Left renal pelvis (tissue), 4 donors: Measurements from ENCODE around the gene SIK3. TPM values are rescaled to one million over a fixed set of nuclear protein-coding genes. Genes with fewer than 3 reads are reported as not detected.
"Not testable (repeated sequence)": the region's sequence is repeated elsewhere in the genome, so short reads cannot be mapped to it uniquely, and the experiment has no call there.

ENCODE experiments used
- DNase-seq, 4 donors: peaks; one replicate each; pipeline ENCODE4 v3.0.0-alpha.2; 2013; ENCODE audit warnings: low read depth in 4 of 4, low spot score in 3 of 4
- polyA plus RNA-seq, 4 donors: library from polyadenylated mRNA; unstranded; fragments of 120-200 nt; gene quantifications; one replicate each; pipeline ENCODE4 v1.2.1, GENCODE V29; 2013; ENCODE audit not compliant: insufficient read length in 4 of 4

The SIK3 gene
- polyA plus RNA-seq = 10 to 100 TPM; 23.0 to 44.9 (median 33.6) TPM

DNA sequence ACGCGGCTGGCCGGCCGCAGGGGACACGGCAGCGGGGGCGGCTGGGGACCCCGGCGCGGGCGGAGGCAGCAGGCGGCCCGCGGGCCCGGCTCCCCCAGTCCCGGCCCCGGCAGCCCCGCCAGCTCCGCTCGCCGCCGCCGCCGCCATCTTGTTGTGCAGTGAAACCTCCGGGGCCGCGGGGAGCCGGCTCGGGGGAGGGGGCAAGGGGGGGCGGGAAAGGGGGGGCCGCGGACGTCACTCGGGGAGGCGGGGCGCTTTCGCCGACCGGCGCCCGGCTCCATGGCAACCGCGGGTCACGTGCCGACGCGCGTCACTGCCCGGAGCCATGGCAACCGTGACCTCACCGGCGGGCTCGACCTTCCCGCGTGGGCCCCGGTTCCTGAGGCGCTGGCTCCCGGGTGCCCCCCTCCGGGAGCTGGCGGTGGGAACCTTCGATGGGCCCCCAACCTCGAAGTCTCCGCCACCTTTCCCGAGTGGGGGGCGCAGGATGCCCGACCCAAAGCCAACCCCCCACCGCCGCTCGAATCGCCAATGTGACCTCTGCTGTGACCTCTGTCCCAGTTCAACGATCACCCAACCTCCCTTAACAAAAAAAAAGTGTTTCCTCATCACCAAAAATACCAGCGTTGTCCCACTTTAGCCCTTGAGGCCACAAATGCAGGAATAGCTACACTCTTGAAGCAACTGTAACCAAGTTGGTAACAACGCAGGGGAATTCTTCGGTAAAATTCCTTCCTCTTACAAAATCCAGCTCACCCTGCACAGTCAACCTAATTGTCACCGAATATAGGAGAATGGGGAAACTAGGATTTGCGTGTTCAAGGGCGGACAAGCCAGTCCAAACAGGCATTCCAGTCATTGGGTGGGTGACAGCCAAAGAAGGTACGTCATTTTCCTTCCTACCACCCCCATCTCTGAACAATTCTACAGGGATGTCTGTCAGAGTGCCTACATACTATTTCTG is at the start of gene SIK3:
Gene SIK3 (minus strand): TSS at position 160 of the 964 bp plus-strand sequence. CDS start 13 bp downstream, at position 147.
- peak in 3 of 4 donors; percentile 74 to 83 (median 80) for DNase-seq

- DNase-seq = no peak
These were observed 48.3 kb upstream of the SIK3 start for GRCh38 chr11:117146521-117146920.

DNA sequence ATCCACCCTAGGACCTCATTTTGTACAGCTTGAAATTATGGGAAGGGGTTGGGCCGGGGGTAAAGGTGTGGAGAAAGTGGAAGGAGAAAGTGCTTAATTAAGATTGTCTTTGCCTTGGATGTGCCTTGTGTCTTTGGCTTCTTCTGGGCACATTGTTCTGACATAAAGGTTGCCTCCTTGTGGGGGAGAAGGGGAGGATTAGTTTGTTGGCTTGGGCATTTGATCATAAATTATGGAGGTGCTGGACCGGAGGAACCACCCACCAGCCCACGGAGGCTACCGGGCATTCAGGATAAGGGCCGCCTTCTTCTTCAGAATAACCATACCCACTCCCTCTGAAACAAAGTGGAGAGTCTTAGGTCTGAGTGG is 47.1 kb upstream of the SIK3 start:
- DNase-seq = peak in 2 of 4 donors; percentile 25 to 27

GRCh38 chr11:117144477-117145392 is 46.5 kb upstream of the SIK3 start:
- peak in 2 of 4 donors; percentile 16 to 20 for DNase-seq

DNA sequence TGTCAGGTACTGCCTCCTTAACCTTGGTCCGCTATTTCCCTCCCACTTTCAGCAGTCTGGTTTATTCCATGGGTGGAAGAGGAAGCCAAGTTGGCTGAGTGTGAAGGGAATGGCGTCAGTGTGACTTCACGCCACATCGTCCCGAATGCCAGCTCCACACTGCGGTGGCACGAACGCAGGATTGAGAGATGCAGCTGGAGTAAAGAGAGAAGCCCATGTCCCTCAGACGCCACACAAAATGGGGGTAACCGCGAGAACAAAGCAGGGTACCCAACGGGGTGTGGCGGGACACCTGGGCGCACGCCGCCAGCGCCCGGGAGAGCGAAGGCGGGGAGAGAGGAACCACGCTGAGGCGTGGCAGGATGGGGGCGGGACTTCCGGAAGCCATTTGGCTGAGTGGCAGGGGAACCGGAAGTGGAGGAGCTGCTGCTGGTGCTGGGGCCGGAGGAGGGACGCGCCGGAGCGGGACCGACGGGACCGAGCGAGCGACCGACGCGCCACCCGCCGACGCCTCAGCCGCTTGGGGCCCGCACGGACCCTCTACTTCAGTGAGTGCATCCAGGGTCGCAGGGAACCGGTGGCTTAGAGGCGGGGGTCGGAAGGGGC is 45.7 kb upstream of the SIK3 start, which contains the start of gene PAFAH1B2:
Gene PAFAH1B2 (plus strand): TSS at position 417 of the 606 bp plus-strand sequence. CDS start 8,161 bp downstream, outside the sequence.
- peak; percentile 87 to 89 (median 88) for DNase-seq

- peak in 3 of 4 donors; percentile 20 to 25 (median 24) for DNase-seq
These were observed 45.2 kb upstream of the SIK3 start for GRCh38 chr11:117143390-117143789.

- not testable (repeated sequence) for DNase-seq
These were observed 39.2 kb upstream of the SIK3 start for GRCh38 chr11:117137223-117138086.

- DNase-seq = not testable (repeated sequence)
These were observed 36.8 kb upstream of the SIK3 start for GRCh38 chr11:117134979-117135378.

DNA sequence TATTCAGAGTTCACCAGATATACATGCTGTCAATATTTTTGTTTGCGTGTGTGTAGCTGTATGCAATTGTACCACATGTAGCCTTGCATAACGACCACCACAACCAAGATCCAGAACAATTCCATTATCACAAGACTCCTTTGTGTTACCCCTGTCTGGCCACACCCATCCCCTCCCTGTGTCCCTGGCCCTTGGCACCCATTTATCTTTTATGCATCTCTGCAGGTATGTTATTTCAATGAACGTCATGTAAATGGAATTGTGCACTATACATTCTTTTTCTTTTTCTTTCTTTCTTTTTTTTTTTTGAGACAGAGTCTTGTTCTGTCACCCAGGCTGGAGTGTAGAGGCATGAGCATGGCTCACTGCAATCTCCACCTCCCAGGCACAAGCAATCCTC is 36.2 kb upstream of the SIK3 start:
- no peak for DNase-seq

GRCh38 chr11:117130879-117131278 is 32.7 kb upstream of the SIK3 start:
- no peak for DNase-seq

- not testable (repeated sequence) for DNase-seq
These were observed 32.2 kb upstream of the SIK3 start for GRCh38 chr11:117130396-117130795.

- DNase-seq = no peak
These were observed 30.1 kb upstream of the SIK3 start for GRCh38 chr11:117128289-117128688.

- DNase-seq = no peak
These were observed 29.1 kb upstream of the SIK3 start for GRCh38 chr11:117127171-117127901.

DNA sequence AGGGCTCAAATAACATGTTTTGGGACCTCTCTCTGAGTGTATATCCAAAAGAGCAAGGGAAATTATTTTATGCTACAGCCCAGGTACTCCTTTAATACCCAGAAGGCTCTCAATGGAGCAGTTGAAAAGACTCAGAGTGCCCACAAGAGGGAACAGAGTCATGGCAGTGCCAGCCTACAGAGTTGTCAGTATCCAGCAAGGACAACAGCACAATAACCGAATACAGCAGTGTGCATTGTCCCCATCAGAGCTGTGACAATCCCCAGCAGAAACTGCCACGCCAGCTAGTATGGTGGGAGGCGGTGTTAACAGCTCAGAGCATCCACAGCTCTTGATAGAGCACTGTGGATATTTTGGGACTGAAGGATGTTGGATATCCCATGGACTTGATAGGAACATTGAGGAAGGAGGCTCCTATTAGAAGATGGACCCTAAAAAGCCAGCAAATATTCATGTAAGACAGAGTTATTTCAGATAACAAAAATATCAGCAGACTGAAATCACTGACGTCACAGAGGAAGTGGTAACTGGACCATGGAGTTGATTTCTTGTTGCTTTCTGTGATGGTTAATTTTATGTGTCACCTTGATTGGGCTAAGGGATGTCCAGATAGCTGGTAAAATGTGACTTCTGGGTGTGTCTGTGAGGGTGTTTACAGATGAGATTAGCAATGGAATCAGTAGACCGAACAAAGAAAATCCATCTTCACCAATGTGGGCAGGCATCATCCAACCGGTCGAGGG is 28.2 kb upstream of the SIK3 start:
- DNase-seq = no peak

DNA sequence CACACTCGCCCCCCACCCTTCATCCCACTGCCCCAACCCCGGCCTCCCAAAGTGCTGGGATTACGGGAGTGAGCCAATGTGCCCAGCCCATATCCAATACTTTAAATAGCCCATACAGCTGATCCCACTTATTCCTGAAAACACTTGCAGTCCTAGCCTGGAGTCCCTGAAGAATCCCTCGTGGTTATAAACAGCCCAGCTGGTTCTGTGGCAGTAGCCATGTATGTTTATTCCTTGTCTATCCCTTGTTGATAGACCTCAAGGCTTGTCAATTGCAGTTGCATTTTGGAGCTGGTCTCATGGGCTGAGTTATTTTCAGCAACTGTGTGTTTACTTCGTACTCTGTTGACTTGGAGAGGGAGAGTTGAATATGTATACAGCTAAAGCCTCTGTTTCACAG is 24.3 kb upstream of the SIK3 start:
- no peak for DNase-seq

DNA sequence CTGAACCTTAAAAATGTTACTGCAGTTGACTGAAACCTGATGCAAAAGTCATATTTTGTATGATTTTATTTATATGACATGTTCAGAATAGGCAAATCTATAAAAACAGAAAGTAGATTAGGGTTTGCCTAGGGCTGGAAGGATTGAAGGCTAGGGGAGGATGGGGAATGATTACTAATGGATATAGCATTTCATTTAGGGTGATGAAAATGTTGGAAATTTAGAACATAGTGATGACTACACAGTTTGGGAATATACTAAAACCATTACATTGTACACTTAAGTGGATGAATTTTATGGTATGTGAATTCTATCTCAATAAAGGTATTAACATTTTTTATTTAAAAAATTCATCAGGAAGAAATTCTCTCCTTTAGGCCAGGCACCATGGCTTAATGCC is 22.9 kb upstream of the SIK3 start:
- no peak for DNase-seq

DNA sequence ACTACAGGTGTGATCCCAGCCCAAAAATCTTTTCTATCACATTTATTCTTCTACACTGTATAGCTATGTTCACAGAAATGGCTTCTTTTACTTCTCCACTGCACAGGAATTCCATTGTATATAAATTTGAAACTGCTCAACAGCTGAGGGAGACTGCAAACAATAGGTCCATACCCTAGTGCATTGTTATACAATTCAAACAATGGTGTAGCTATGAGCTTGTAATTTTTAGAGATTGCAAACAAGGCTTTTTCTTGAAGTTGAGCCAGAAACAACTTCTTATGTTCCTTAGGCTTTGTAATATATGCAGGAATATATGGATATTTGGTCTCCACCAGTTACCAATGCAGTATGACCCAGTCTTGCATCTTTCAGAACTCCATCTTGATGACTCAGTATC is 19.5 kb upstream of the SIK3 start:
- no peak for DNase-seq

GRCh38 chr11:117112939-117113338 is 14.7 kb upstream of the SIK3 start:
- not testable (repeated sequence) for DNase-seq
